Heart left ventricle (tissue), 16 donors: ENCODE data around the gene CYB5B. TPM values are rescaled to one million over a fixed set of nuclear protein-coding genes. Genes with fewer than 3 reads are reported as not detected.

Source experiments
- ATAC-seq, 4 donors: fragments of 200-7000 bp; cut with Tn5 transposase; one replicate each; pipeline ENCODE4 v1.9.1; 2020 to 2022; ENCODE audit warnings: moderate library complexity in 4 of 4, mild to moderate bottlenecking in 3 of 4, moderate number of reproducible peaks in 1 of 4
- DNase-seq, 5 donors: peaks; one replicate each; pipeline ENCODE4 v3.0.0-alpha.2; 2020
- H3K27ac ChIP-seq, 12 donors: fragments of 200-600 bp; sonication (generic) in 4 of 12; one replicate each; pipeline versions ENCODE4 v1.5.0 to v1.8.0; 2016 to 2022; ENCODE audit warnings: mild to moderate bottlenecking in 2 of 12
- H3K27me3 ChIP-seq, 9 donors: fragments of 200-600 bp; sonication (generic) in 2 of 9; one replicate each; pipeline versions ENCODE4 v1.5.1 to v1.8.0; 2016 to 2022; ENCODE audit warnings: mild to moderate bottlenecking in 3 of 9
- H3K36me3 ChIP-seq, 9 donors: fragments of 200-600 bp; sonication (generic) in 2 of 9; one replicate each; pipeline versions ENCODE4 v1.5.0 to v1.8.0; 2018 to 2022; ENCODE audit warnings: mild to moderate bottlenecking in 2 of 9
- H3K4me1 ChIP-seq, 12 donors: fragments of 200-600 bp; sonication (generic) in 4 of 12; one replicate each; pipeline versions ENCODE4 v1.5.0 to v1.8.0; 2016 to 2022; ENCODE audit warnings: mild to moderate bottlenecking in 3 of 12
- H3K4me3 ChIP-seq, 12 donors: fragments of 200-600 bp; sonication (generic) in 4 of 12; one replicate each; pipeline versions ENCODE4 v1.5.0 to v1.8.0; 2017 to 2022; ENCODE audit warnings: mild to moderate bottlenecking in 9 of 12, moderate library complexity in 4 of 12
- H3K9me3 ChIP-seq, 12 donors: fragments of 200-600 bp; sonication (generic) in 4 of 12; one replicate each; pipeline versions ENCODE4 v1.5.0 to v1.8.0; 2016 to 2022; ENCODE audit warnings: mild to moderate bottlenecking in 1 of 12
- CTCF ChIP-seq, 12 donors: fragments of 200-600 bp; sonication (generic) in 4 of 12; IDR thresholded peaks; one replicate each; pipeline versions ENCODE4 v1.5.0 to v1.8.0; 2018 to 2022; ENCODE audit warnings: antibody characterized with exemption in 12 of 12, mild to moderate bottlenecking in 5 of 12
- POLR2A ChIP-seq, 2 donors: fragments of 450-650 bp; IDR thresholded peaks; one replicate each; pipeline ENCODE4 v1.6.1; 2017; ENCODE audit warnings: antibody characterized with exemption in 2 of 2, mild to moderate bottlenecking in 2 of 2, moderate library complexity in 2 of 2
- WGBS, 4 donors: extraction: QIAGEN DNeasy Blood & Tissue Kit in 2 of 4; methylation state at CpG; one replicate each; pipeline versions ENCODE4 v1.1.5 to v1.1.7; 2013 to 2018; 5-methylcytosine and 5-hydroxymethylcytosine counted together
- intact Hi-C, 10 donors: fragments of 100-400 bp; cut with DNase I; formaldehyde crosslinking; loops; one replicate each; pipeline versions ENCODE4 v1.11.1 to v1.14.2; 2022
- polyA plus RNA-seq, 2 donors: library from polyadenylated mRNA; stranded (reverse); fragments of 200-250 nt; gene quantifications; one replicate each; pipeline ENCODE4 v1.2.3, GENCODE V29; 2013
- total RNA-seq, 9 donors: library from RNA; depleted of rRNA in 2 of 9; stranded (reverse); fragments of >200 nt in 2 of 9; fragmentation: NEBNext Ultra II Directional in 3 of 9; extraction: Animal tissue kit (Norgen Biotek cat#: 25700) in 3 of 9; gene quantifications; one replicate each; pipeline versions ENCODE4 v1.1.0 to v1.2.4, GENCODE V29; 2016 to 2023
- donor health status: ischemic (EF 13 %, LVEDD 7.1; RV severe dilation, severe dysfunction).
- donor health status: healthy with polysubstance abuse.
- donor health status: DM: no; HTN: yes; CAD: no.
- donor health status: DM: no; HTN: no; CAD: no.
- donor health status: ischemic (EF 25% LVEDD 6.9; RV normal size, moderate dysfunction).
- donor health status: ischemic (EF 25% LVEDD 5.7; RV mildly dilated, moderate dysfunction).
- donor health status: healthy.
- donor health status: DM: yes; HTN: yes; CAD: no.
- donor health status: ischemic (EF 35%, LVEDD 5.7; RV mildly dilated, moderate dysfunction).
- donor health status: nonischemic (EF 11% LVEDD 7.7; RV severe dilation, severe dysfunction).
- donor health status: DM: yes; HTN: yes; CAD: no.
- donor health status: PGD.
- donor health status: ischemic (EF 29% LVEDD 5.4; RV normal size, mild dysfunction).
- donor health status: nonischemic (EF 23%, LVEDD 6.1; RV moderate dilation, normal function).

The CYB5B gene
- total and polyA plus RNA-seq, 11 donors, result 31.1 to 89.2 (median 65.0) TPM

- Histone ChIP-seq H3K4me1 (peaks cover 0 to 2% (median 0%) of the 10 kb centered on the region in 12 donors), H3K9me3 (peaks cover 0 to 10% (median 0%) of the 10 kb centered on the region in 12 donors), H3K36me3 (no peaks in the 10 kb centered on the region), H3K4me3 (no peak overlapping the region), H3K27me3 (peaks cover 0 to 8% (median 0%) of the 10 kb centered on the region in 9 donors), H3K27ac (no peak overlapping the region)
- ATAC-seq (no peak), DNase-seq (no peak)
- intact Hi-C loops, result loop anchor here in 1 of 10 donors (5.0 kb wide), 1 partner anchor 65 kb away; no protein-coding TSS in a partner anchor
- 94 to 95% (median 95%) methylated on average over 5 of the region's 5 CpGs for WGBS, 4 donors
- no peak for TF ChIP-seq CTCF (IDR thresholded peaks at IDR 0.05)
- TF ChIP-seq POLR2A (IDR thresholded peaks at IDR 0.05), result no peak
Measured at GRCh38 chr16:69496896-69497295, 72.5 kb downstream of the CYB5B start.

- Histone ChIP-seq H3K36me3 (no peaks in the 10 kb centered on the region), H3K4me1 (peaks cover 0 to 8% (median 0%) of the 10 kb centered on the region in 12 donors), H3K27ac (no peak overlapping the region), H3K27me3 (peaks cover 0 to 8% (median 0%) of the 10 kb centered on the region in 9 donors), H3K4me3 (no peak overlapping the region), H3K9me3 (peaks cover 0 to 10% (median 0%) of the 10 kb centered on the region in 12 donors)
- ATAC-seq, result no peak
- 71 to 77% (median 73%) methylated on average over 16 of the region's 16 CpGs for WGBS, 4 donors
- DNase-seq, result no peak
- intact Hi-C loops, result loop anchor here in 1 of 10 donors (5.0 kb wide), 1 partner anchor 64 kb away; no protein-coding TSS in a partner anchor
- TF ChIP-seq CTCF (IDR thresholded peaks at IDR 0.05), result no peak
- TF ChIP-seq POLR2A (IDR thresholded peaks at IDR 0.05), result no peak
Measured at GRCh38 chr16:69497876-69498596, 73.6 kb downstream of the CYB5B start.

- intact Hi-C loops, result loop anchor here in 1 of 10 donors (5.0 kb wide), 1 partner anchor 63 kb away; no protein-coding TSS in a partner anchor
- WGBS, 4 donors, result 87 to 96% (median 95%) methylated on average over 5 of the region's 5 CpGs
- Histone ChIP-seq H3K9me3 (peaks cover 0 to 4% (median 0%) of the 10 kb centered on the region in 12 donors), H3K4me3 (no peak overlapping the region), H3K36me3 (no peaks in the 10 kb centered on the region), H3K27me3 (peaks cover 0 to 8% (median 0%) of the 10 kb centered on the region in 9 donors), H3K27ac (no peak overlapping the region), H3K4me1 (peaks cover 0 to 8% (median 0%) of the 10 kb centered on the region in 12 donors)
- TF ChIP-seq CTCF (IDR thresholded peaks at IDR 0.05), result no peak
- no peak for TF ChIP-seq POLR2A (IDR thresholded peaks at IDR 0.05)
- no peak for DNase-seq
- ATAC-seq, result no peak
Measured at GRCh38 chr16:69498926-69499325, 74.5 kb downstream of the CYB5B start.

DNA sequence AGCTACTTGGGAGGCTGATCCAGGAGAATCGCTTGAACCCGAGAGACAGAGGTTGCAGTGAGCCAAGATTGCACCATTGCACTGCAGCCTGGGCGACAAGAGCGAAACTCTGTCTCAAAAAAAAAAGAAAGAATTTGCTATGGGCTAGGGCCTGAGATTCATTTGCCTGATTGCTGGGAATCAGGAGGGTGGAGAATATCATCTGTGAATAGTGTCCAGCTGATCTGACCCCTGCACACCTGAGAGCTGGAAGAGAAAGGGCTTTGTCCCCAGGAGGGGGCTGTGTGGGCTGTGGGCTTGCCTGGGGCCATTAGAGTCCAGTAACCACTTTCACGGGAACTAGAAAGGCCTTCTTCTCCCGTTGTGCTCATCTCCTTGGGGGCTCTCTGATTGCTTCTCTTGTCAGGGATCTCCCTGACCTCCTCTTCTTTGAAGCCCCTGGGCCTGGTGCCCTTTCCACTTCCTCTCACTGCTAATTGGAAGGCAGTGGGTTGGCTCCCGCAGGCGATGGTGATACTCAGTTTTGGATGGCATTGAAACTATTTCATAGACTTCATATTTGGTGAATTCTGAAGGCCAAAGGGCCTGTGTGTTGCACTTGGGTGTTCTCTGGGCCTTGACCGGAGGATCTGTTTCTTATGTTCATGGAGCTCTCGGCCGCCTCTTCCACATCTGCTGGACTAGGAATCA is 75.3 kb downstream of the CYB5B start:
- ATAC-seq (no peak), DNase-seq (no peak)
- H3K4me3 ChIP-seq, result no peak overlapping the region
- 87 to 92% (median 91%) methylated on average over 11 of the region's 11 CpGs for WGBS, 4 donors
- H3K4me1 ChIP-seq, result peaks cover 0 to 8% (median 0%) of the 10 kb centered on the region in 12 donors
- H3K27me3 ChIP-seq, result peaks cover 0 to 8% (median 0%) of the 10 kb centered on the region in 9 donors
- intact Hi-C loops, result loop anchor here in 1 of 10 donors (5.0 kb wide), 1 partner anchor 63 kb away; no protein-coding TSS in a partner anchor
- H3K36me3 ChIP-seq, result no peaks in the 10 kb centered on the region
- no peak for TF ChIP-seq CTCF (IDR thresholded peaks at IDR 0.05)
- no peak for TF ChIP-seq POLR2A (IDR thresholded peaks at IDR 0.05)
- no peak overlapping the region for H3K27ac ChIP-seq
- no peaks in the 10 kb centered on the region for H3K9me3 ChIP-seq
